HFF-Myc (cell line): Measurements from ENCODE around the gene TMEM176A.

Experiments used
- DNase-seq: peaks from one replicate; pipeline ENCODE4 v3.0.0-alpha.2; 2011; ENCODE audit warnings: low read depth; ENCODE audit errors: extremely low read depth
- H3K4me3 ChIP-seq: replicated peaks from 2 replicates; pipeline ENCODE4 v1.5.1; 2011; ENCODE audit warnings: low read depth, mild to moderate bottlenecking, control low read depth, low read length
- CTCF ChIP-seq: IDR thresholded peaks from 2 replicates; pipeline ENCODE4 v1.5.1; 2012; ENCODE audit warnings: mild to moderate bottlenecking, low read depth, low read length, control low read depth; ENCODE audit errors: missing control alignments

TMEM176A gene

GRCh38 chr7:150787321-150788281 is 13.0 kb upstream of the TMEM176A start:
- no peak for TF ChIP-seq CTCF
- H3K4me3 ChIP-seq, result no peak overlapping the region
- no peak for DNase-seq

- TF ChIP-seq CTCF, result no peak
- no peak for DNase-seq
- H3K4me3 ChIP-seq, result no peak overlapping the region
Measured at GRCh38 chr7:150788474-150789269, 11.9 kb upstream of the TMEM176A start.

- no peak overlapping the region for H3K4me3 ChIP-seq
- no peak for TF ChIP-seq CTCF
- DNase-seq, result no peak
Measured at GRCh38 chr7:150790416-150791075, 10.0 kb upstream of the TMEM176A start.

GRCh38 chr7:150791304-150791703 is 9.3 kb upstream of the TMEM176A start:
- DNase-seq, result no peak
- no peak for TF ChIP-seq CTCF
- no peak overlapping the region for H3K4me3 ChIP-seq

- H3K4me3 ChIP-seq, result no peak overlapping the region
- TF ChIP-seq CTCF, result no peak
- no peak for DNase-seq
Measured at GRCh38 chr7:150791746-150792452, 8.7 kb upstream of the TMEM176A start.
